ENCODE results near the gene COX10. TPM values are rescaled to one million over a fixed set of nuclear protein-coding genes. Genes with fewer than 3 reads are reported as not detected.

Gene COX10
- polyA plus RNA-seq, 1 experiment = 12.9 TPM

- ChIA-PET POLR2A (no interaction called here), CTCF (interaction anchor here (0.6 kb wide), 1 partner anchor 144 kb away, joined by 3 read pairs; no protein-coding TSS in a partner anchor)
- TF ChIP-seq CTCF (IDR thresholded peaks at IDR 0.05; ENCODE audit: low read depth, low read length) = no peak
- no peaks in the 10 kb centered on the region for H3K9me3 ChIP-seq (ENCODE audit: control insufficient read depth, insufficient read depth, low read length)
- no peak for DNase-seq (ENCODE audit: low read depth, low spot score)
- H3K27me3 ChIP-seq (ENCODE audit: control insufficient read depth, insufficient read depth, low read length) = no peaks in the 10 kb centered on the region
- no peak overlapping the region for H3K4me3 ChIP-seq (ENCODE audit: low read depth, low read length)
- H3K27ac ChIP-seq (ENCODE audit: low read depth, low read length) = no peak overlapping the region
Observed at GRCh38 chr17:14152721-14153120, 83.4 kb downstream of the COX10 start.

DNA sequence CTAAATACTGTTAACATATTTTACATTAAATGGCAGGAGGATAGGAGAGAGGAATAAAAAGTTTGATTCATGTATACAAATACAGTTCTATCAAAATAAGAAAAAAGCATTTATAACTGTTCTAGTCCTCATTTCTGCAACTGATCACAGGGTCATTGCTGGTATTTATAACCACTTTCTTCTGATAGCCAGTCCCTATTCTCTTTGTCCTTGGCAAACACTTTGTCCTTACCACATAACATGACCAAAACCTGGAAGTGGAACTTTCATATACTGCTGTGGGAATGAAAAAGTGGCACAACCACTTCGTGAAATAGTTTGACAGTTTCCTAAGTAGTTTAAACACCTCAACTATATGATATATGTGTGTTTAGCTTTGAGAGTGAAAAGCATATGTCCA lies 84.1 kb downstream of the COX10 start:
- no peak for TF ChIP-seq CTCF (IDR thresholded peaks at IDR 0.05; ENCODE audit: low read depth, low read length)
- ChIA-PET CTCF (no interaction called here), POLR2A (no interaction called here)
- no peaks in the 10 kb centered on the region for H3K27me3 ChIP-seq (ENCODE audit: control insufficient read depth, insufficient read depth, low read length)
- H3K4me3 ChIP-seq (ENCODE audit: low read depth, low read length) = no peak overlapping the region
- H3K27ac ChIP-seq (ENCODE audit: low read depth, low read length) = no peak overlapping the region
- no peaks in the 10 kb centered on the region for H3K9me3 ChIP-seq (ENCODE audit: control insufficient read depth, insufficient read depth, low read length)
- no peak for DNase-seq (ENCODE audit: low read depth, low spot score)

- no peak overlapping the region for H3K27ac ChIP-seq (ENCODE audit: low read depth, low read length)
- peak; percentile 45 for DNase-seq (ENCODE audit: low read depth, low spot score)
- no peak for TF ChIP-seq CTCF (IDR thresholded peaks at IDR 0.05; ENCODE audit: low read depth, low read length)
- H3K27me3 ChIP-seq (ENCODE audit: control insufficient read depth, insufficient read depth, low read length) = no peaks in the 10 kb centered on the region
- CTCF ChIA-PET = no interaction called here
- POLR2A ChIA-PET = no interaction called here
- no peak overlapping the region for H3K4me3 ChIP-seq (ENCODE audit: low read depth, low read length)
- no peaks in the 10 kb centered on the region for H3K9me3 ChIP-seq (ENCODE audit: control insufficient read depth, insufficient read depth, low read length)
Observed at GRCh38 chr17:14156689-14157088, 87.4 kb downstream of the COX10 start.

DNA sequence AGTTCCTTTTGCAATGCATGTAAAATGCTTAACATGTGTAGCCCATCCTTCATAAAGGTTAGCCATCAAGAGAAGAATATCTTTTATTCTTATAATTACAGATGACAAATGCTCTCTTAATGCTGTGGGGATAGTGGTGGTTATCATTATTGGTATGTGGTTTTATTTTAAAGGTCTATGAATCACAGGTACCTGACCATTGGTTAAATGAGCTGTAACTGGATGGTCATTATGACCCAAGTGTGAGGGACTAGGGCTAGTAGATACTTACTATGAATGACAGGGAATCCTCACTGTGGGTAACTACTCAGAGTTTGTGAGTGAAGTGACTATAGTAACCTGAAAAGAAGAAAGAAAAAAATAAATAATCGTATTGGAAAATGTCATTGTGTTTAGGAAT lies 88.5 kb downstream of the COX10 start:
- POLR2A ChIA-PET = no interaction called here
- CTCF ChIA-PET = no interaction called here
- no peaks in the 10 kb centered on the region for H3K9me3 ChIP-seq (ENCODE audit: control insufficient read depth, insufficient read depth, low read length)
- H3K27me3 ChIP-seq (ENCODE audit: control insufficient read depth, insufficient read depth, low read length) = no peaks in the 10 kb centered on the region
- TF ChIP-seq CTCF (IDR thresholded peaks at IDR 0.05; ENCODE audit: low read depth, low read length) = no peak
- H3K4me3 ChIP-seq (ENCODE audit: low read depth, low read length) = no peak overlapping the region
- no peak for DNase-seq (ENCODE audit: low read depth, low spot score)
- H3K27ac ChIP-seq (ENCODE audit: low read depth, low read length) = no peak overlapping the region

DNA sequence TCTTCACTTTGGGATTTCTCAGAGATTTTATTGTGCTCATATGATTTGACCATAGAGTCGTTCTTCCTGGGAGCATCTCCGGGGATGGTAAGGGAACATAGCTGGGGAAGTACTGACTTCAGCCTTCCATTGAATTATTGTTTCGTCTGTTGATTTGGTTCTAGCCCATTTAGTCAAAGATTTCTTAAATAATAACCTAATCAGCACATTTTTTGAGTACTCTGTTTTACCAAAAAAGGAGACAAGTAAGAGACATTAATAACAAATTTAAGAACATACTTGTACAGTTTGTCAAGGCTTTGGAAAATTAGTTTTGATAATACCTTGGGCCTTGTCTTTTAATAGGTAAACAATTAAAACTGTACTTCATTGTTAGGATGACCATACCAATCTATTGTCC lies 89.4 kb downstream of the COX10 start:
- no peak for TF ChIP-seq CTCF (IDR thresholded peaks at IDR 0.05; ENCODE audit: low read depth, low read length)
- Histone ChIP-seq H3K4me3 (ENCODE audit: low read depth, low read length) (no peak overlapping the region), H3K9me3 (ENCODE audit: control insufficient read depth, insufficient read depth, low read length) (no peaks in the 10 kb centered on the region), H3K27ac (ENCODE audit: low read depth, low read length) (no peak overlapping the region), H3K27me3 (ENCODE audit: control insufficient read depth, insufficient read depth, low read length) (no peaks in the 10 kb centered on the region)
- ChIA-PET CTCF (no interaction called here), POLR2A (no interaction called here)
- DNase-seq (ENCODE audit: low read depth, low spot score) = no peak
